GM23338 (cell line): ENCODE data around the gene ACOX1. TPM values are rescaled to one million over a fixed set of nuclear protein-coding genes. Genes with fewer than 3 reads are reported as not detected.

ENCODE experiments used
- ATAC-seq: fragments of 200-7000 bp; cut with Tn5 transposase; 3 replicates; pipeline ENCODE4 v1.9.1; 2020
- DNase-seq: peaks from one replicate; pipeline ENCODE4 v3.0.0-alpha.2; 2015; ENCODE audit warnings: low spot score
- H2AFZ ChIP-seq: fragments of 200-600 bp; sonication (generic); 2 replicates; pipeline ENCODE4 v1.8.0; 2016; ENCODE audit warnings: antibody characterized with exemption, mild to moderate bottlenecking, moderate library complexity
- H3F3A ChIP-seq: fragments of 200-600 bp; sonication (generic); replicated peaks from 2 replicates; pipeline ENCODE4 v1.8.0; 2017; ENCODE audit warnings: antibody characterized with exemption, mixed run types, low read depth
- H3K27ac ChIP-seq: fragments of 200-600 bp; sonication (generic); 2 replicates; pipeline ENCODE4 v1.6.1; 2016; ENCODE audit warnings: low read depth
- H3K27me3 ChIP-seq: fragments of 200-600 bp; sonication (generic); 2 replicates; pipeline ENCODE4 v1.8.0; 2016; ENCODE audit warnings: mild to moderate bottlenecking, mixed run types, moderate library complexity; ENCODE audit not compliant: insufficient read depth
- H3K36me3 ChIP-seq: fragments of 200-600 bp; sonication (generic); 2 replicates; pipeline ENCODE4 v1.8.0; 2016; ENCODE audit warnings: mild to moderate bottlenecking; ENCODE audit not compliant: insufficient read depth
- H3K4me1 ChIP-seq: fragments of 200-600 bp; sonication (generic); 2 replicates; pipeline ENCODE4 v1.8.0; 2016; ENCODE audit warnings: mild to moderate bottlenecking, moderate library complexity; ENCODE audit not compliant: insufficient read depth
- H3K4me2 ChIP-seq: fragments of 200-600 bp; sonication (generic); 2 replicates; pipeline ENCODE4 v1.7.1; 2017; ENCODE audit warnings: mixed run types
- H3K4me3 ChIP-seq: fragments of 200-600 bp; sonication (generic); 2 replicates; pipeline ENCODE4 v1.6.1; 2016; ENCODE audit warnings: mixed run types
- H3K79me2 ChIP-seq: fragments of 200-600 bp; sonication (generic); replicated peaks from 2 replicates; pipeline ENCODE4 v1.8.0; 2017; ENCODE audit warnings: mild to moderate bottlenecking; ENCODE audit not compliant: insufficient read depth
- H3K9me2 ChIP-seq: fragments of 200-600 bp; sonication (generic); 2 replicates; pipeline ENCODE4 v1.8.0; 2017; ENCODE audit not compliant: insufficient read depth
- H4K20me1 ChIP-seq: fragments of 200-600 bp; sonication (generic); replicated peaks from 2 replicates; pipeline ENCODE4 v1.8.0; 2017; ENCODE audit warnings: mild to moderate bottlenecking; ENCODE audit not compliant: insufficient read depth
- H3K27ac Mint-ChIP-seq: 2 replicates; pipeline ENCODE4 v1.8.0; 2020; ENCODE audit warnings: inconsistent platforms, mild to moderate bottlenecking, moderate library complexity, mixed read lengths
- H3K27me3 Mint-ChIP-seq: 3 replicates; pipeline ENCODE4 v1.8.0; 2022; ENCODE audit warnings: low read depth, mild to moderate bottlenecking, moderate library complexity, mixed read lengths, inconsistent platforms; ENCODE audit not compliant: insufficient read depth, poor library complexity
- H3K36me3 Mint-ChIP-seq: 3 replicates; pipeline ENCODE4 v1.8.0; 2021; ENCODE audit warnings: low read depth, mild to moderate bottlenecking, inconsistent platforms, moderate library complexity, mixed read lengths
- H3K4me1 Mint-ChIP-seq: 3 replicates; pipeline ENCODE4 v1.8.0; 2020; ENCODE audit warnings: mild to moderate bottlenecking, inconsistent platforms, mixed read lengths
- H3K4me3 Mint-ChIP-seq: 3 replicates; pipeline ENCODE4 v1.8.0; 2021; ENCODE audit warnings: moderate library complexity, mild to moderate bottlenecking, inconsistent platforms, mixed read lengths
- H3K9me3 Mint-ChIP-seq: 3 replicates; pipeline ENCODE4 v1.8.0; 2020; ENCODE audit warnings: moderate library complexity, mild to moderate bottlenecking, inconsistent platforms, mixed read lengths
- CREB1 ChIP-seq: fragments of 250-450 bp; sonication (Bioruptor Pico); IDR thresholded peaks from 2 replicates; pipeline ENCODE4 v1.5.0; 2020; ENCODE audit warnings: low read depth, mild to moderate bottlenecking, moderate library complexity
- CTCF ChIP-seq, 2 experiments: fragments of 200-600 bp in 1 of 2; sonication (generic) in 1 of 2; conservative IDR thresholded peaks; 2 replicates each; pipeline versions ENCODE4 v1.5.1 to v1.6.1; 2016 to 2017; ENCODE audit warnings: antibody characterized with exemption in 2 of 2, low read depth in 2 of 2, mild to moderate bottlenecking in 2 of 2, moderate library complexity in 1 of 2
- EZH2 ChIP-seq: fragments of 200-600 bp; sonication (generic); IDR thresholded peaks from one replicate; pipeline ENCODE4 v1.8.0; 2017; ENCODE audit warnings: antibody characterized with exemption, mild to moderate bottlenecking, low read depth; ENCODE audit not compliant: unreplicated experiment
- EZH2phosphoT487 ChIP-seq: fragments of 200-600 bp; sonication (generic); IDR thresholded peaks from one replicate; pipeline ENCODE4 v1.8.1; 2018; ENCODE audit warnings: antibody characterized with exemption; ENCODE audit not compliant: unreplicated experiment
- JUNB ChIP-seq: IDR thresholded peaks from one replicate; pipeline ENCODE4 v1.6.1; 2016; ENCODE audit warnings: antibody characterized with exemption; ENCODE audit not compliant: unreplicated experiment
- NANOG ChIP-seq: IDR thresholded peaks from 2 replicates; pipeline ENCODE4 v1.6.1; 2016; ENCODE audit warnings: antibody characterized with exemption, borderline replicate concordance
- POLR2AphosphoS5 ChIP-seq: IDR thresholded peaks from 2 replicates; pipeline ENCODE4 v1.6.1; 2016; ENCODE audit warnings: antibody characterized with exemption, low read depth
- REST ChIP-seq: IDR thresholded peaks from one replicate; pipeline ENCODE4 v1.6.1; 2018; ENCODE audit warnings: antibody characterized with exemption; ENCODE audit not compliant: unreplicated experiment
- STAT1 ChIP-seq: IDR thresholded peaks from one replicate; pipeline ENCODE4 v1.6.1; 2016; ENCODE audit warnings: antibody characterized with exemption; ENCODE audit not compliant: unreplicated experiment
- ZNF114 ChIP-seq: fragments of 250-450 bp; sonication (Bioruptor Pico); IDR thresholded peaks from 2 replicates; pipeline ENCODE4 v1.5.0; 2020; ENCODE audit warnings: mild to moderate bottlenecking, moderate library complexity
- ZNF331 ChIP-seq: fragments of 250-450 bp; sonication (Bioruptor Pico); IDR thresholded peaks from 2 replicates; pipeline ENCODE4 v1.5.0; 2020; ENCODE audit warnings: low read depth, mild to moderate bottlenecking, moderate library complexity
- ZNF462 ChIP-seq: fragments of 250-450 bp; sonication (Bioruptor Pico); IDR thresholded peaks from 2 replicates; pipeline ENCODE4 v1.5.0; 2020; ENCODE audit warnings: mild to moderate bottlenecking, moderate library complexity
- polyA plus RNA-seq: library from polyadenylated mRNA; unstranded; fragments of >200 nt; fragmentation: Nextera tagmentation; extraction: Ambion mirVana; gene quantifications from 2 replicates; pipeline ENCODE4 v1.2.1, GENCODE V29; 2016
- total RNA-seq: library from RNA; depleted of rRNA; stranded (reverse); fragments of >200 nt; shearing (Covaris generic); gene quantifications from 2 replicates; pipeline ENCODE4 v1.2.3, GENCODE V29; 2014
- TF ChIP-seq, protein P1 (sequence below): IDR thresholded peaks from 2 replicates; pipeline ENCODE4 v1.6.1; 2016; ENCODE audit warnings: antibody characterized with exemption

Gene ACOX1
- total and polyA plus RNA-seq, 2 experiments from 2014 or later, result 12.8 to 32.9 TPM

DNA sequence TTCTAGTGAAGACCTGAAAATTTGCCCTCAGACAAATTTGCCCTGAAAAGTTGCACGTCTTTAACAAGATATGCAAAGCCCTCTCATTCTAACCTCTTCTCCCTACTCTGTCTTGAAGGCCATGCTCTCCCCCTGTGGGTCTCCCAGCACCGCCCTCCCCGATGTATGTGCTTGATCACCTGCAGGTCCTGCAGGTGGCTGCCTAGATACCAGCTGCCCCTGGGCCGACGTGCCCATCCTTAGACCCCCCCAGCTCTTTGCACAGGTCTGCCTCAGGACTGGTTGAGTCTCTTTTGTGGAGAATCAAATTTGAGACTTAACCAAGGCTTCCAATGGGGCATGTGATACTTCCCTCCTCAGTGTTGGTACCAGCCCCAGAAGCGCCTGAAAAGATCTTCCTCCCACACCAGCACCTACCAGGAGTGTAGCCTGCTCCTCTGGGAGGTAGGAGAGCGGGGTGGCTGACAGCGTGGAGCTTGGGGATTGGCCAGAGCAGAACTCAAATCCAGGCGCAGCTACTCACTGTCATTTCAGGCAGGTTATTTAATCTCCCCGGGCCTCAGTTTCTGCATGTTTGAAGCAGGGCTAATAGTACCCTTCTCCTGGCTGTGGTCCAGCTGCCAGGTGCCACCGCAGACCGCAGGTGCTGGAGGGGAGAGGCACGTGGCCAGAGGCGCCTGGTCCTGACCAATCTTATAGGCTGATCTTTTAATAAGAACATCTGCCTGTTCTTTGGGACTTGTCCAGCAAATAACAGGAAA lies 69.7 kb downstream of the ACOX1 start:
- H3K4me2 ChIP-seq, result no peak overlapping the region
- H3K36me3 Mint-ChIP-seq, result peaks cover 2% of the 10 kb centered on the region; the same call in 2 of the 3 replicates
- peaks cover 1% of the 10 kb centered on the region; the same call in 1 of the 2 replicates for H3K79me2 ChIP-seq
- H3K27me3 ChIP-seq, result no peaks in the 10 kb centered on the region
- TF ChIP-seq REST, result no peak
- TF ChIP-seq EZH2, result no peak
- no peak for TF ChIP-seq CREB1
- no peak for TF ChIP-seq EZH2phosphoT487
- no peak for TF ChIP-seq STAT1
- no peak for TF ChIP-seq ZNF114
- no peak for TF ChIP-seq POLR2AphosphoS5
- TF ChIP-seq NANOG, result no peak
- TF ChIP-seq ZNF331, result no peak
- TF ChIP-seq ZNF462 (CRISPR knock-in tag), result no peak
- no peak for TF ChIP-seq JUNB
- TF ChIP-seq, protein P1, sequence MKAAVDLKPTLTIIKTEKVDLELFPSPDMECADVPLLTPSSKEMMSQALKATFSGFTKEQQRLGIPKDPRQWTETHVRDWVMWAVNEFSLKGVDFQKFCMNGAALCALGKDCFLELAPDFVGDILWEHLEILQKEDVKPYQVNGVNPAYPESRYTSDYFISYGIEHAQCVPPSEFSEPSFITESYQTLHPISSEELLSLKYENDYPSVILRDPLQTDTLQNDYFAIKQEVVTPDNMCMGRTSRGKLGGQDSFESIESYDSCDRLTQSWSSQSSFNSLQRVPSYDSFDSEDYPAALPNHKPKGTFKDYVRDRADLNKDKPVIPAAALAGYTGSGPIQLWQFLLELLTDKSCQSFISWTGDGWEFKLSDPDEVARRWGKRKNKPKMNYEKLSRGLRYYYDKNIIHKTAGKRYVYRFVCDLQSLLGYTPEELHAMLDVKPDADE, result no peak
- no peak for TF ChIP-seq CTCF (conservative IDR thresholded peaks at IDR 0.05; ENCODE audit: low read depth in 2 of 2)
- H3K27ac Mint-ChIP-seq, result no peak overlapping the region
- no peaks in the 10 kb centered on the region; the same call in 2 of the 3 replicates for H3K4me1 Mint-ChIP-seq
- H3F3A ChIP-seq, result 0 out of 2 replicates have a peak, but pooled peaks cover 6% of the 10 kb centered on the region
- ATAC-seq (no peak), DNase-seq (no peak)
- H3K27me3 Mint-ChIP-seq, result peaks cover 8% of the 10 kb centered on the region
- H3K9me2 ChIP-seq, result no peaks in the 10 kb centered on the region
- no peaks in the 10 kb centered on the region for H3K9me3 Mint-ChIP-seq
- H3K36me3 ChIP-seq, result no peaks in the 10 kb centered on the region
- no peaks in the 10 kb centered on the region for H3K4me1 ChIP-seq
- H2AFZ ChIP-seq, result no peak overlapping the region
- H3K4me3 ChIP-seq, result no peak overlapping the region
- H3K27ac ChIP-seq, result no peak overlapping the region
- H3K4me3 Mint-ChIP-seq, result no peak overlapping the region; the same call in 2 of the 3 replicates
- H4K20me1 ChIP-seq, result no peaks in the 10 kb centered on the region
